ENCODE measurements around the gene USP13. TPM values are rescaled to one million over a fixed set of nuclear protein-coding genes. Genes with fewer than 3 reads are reported as not detected.

The USP13 gene
- total RNA-seq, 3 donors from 2014 or later (not counting 1 experiment from before 2014, with no cell fraction given) = 2.4 to 5.6 (median 3.0) TPM

DNA sequence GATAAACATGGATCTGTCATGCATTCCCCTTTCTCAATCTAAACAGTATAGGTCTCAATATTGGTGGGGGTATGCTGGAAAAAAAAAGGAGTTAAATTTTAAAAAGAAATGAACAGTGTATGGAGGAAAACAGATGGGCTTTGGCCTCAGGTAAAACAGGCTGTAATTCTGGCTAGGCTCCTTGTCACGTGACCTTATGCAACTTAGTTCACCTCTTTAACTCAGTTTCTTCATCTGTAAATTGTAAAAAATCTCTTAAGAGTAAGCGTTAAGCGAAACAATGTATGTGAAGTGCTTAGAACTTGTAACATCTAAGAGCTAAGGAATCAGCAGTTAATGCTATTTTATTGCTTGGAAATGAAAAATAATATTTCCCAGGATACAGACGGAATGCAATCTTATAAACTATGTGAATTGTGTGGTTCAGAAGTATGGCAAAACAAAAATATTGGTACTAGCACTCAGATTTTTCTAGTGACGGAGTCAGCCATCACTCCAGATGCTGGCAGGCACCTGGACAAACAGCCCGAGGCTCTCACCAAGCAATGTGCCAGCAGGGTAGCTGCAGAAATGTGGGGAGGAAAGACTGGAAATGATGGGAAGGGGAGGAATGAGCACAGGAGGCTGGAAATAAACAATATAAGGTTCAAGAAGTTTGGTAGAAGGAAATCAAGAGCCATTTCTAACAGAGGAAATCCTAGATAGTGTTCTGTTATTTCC, 172.8 kb downstream of the USP13 start:
- intact Hi-C loops (cut with micrococcal nuclease) = no loop called here

DNA sequence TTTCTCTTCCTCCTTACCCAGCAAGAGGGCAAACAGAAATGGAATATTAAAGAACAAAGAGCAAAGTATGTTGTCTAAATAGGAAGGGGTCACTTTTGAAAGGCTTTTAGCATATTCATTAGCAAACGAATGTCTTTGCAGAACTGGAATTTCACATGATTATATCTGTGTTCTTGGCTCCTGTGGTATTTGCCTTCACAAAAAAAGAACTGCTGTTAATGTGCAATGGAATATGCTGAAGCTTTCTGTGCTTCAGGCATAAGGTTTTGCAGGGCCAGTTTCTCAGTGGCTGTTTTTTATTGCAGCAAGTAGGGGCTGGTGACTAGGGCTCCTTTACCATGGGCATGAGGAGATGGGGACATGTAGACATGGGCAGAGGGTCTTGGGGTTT, 173.4 kb downstream of the USP13 start:
- Histone ChIP-seq H3K36me3 (ENCODE audit: control insufficient read depth, insufficient read depth, low read length) (no peaks in the 10 kb centered on the region), H3K27ac (ENCODE audit: low read length) (no peak overlapping the region), H3K9me3 (ENCODE audit: control insufficient read depth, insufficient read depth, low read length) (no peaks in the 10 kb centered on the region), H3K27me3 (ENCODE audit: control insufficient read depth, insufficient read depth, low read length) (no peaks in the 10 kb centered on the region), H3K4me1 (ENCODE audit: control insufficient read depth, insufficient read depth, low read length) (no peaks in the 10 kb centered on the region), H3K4me3 (ENCODE audit: low read length) (no peak overlapping the region)
- TF ChIP-seq, protein P1, sequence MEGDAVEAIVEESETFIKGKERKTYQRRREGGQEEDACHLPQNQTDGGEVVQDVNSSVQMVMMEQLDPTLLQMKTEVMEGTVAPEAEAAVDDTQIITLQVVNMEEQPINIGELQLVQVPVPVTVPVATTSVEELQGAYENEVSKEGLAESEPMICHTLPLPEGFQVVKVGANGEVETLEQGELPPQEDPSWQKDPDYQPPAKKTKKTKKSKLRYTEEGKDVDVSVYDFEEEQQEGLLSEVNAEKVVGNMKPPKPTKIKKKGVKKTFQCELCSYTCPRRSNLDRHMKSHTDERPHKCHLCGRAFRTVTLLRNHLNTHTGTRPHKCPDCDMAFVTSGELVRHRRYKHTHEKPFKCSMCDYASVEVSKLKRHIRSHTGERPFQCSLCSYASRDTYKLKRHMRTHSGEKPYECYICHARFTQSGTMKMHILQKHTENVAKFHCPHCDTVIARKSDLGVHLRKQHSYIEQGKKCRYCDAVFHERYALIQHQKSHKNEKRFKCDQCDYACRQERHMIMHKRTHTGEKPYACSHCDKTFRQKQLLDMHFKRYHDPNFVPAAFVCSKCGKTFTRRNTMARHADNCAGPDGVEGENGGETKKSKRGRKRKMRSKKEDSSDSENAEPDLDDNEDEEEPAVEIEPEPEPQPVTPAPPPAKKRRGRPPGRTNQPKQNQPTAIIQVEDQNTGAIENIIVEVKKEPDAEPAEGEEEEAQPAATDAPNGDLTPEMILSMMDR (IDR thresholded peaks at IDR 0.05) = no peak
- intact Hi-C loops (cut with micrococcal nuclease) = no loop called here
- DNase-seq = no peak
- Mint-ChIP-seq H3K27ac (no peak overlapping the region), H3K9me3 (no peaks in the 10 kb centered on the region), H3K27me3 (ENCODE audit: low read depth in 2 of 2) (peaks cover 0 to 33% of the 10 kb centered on the region in 2 donors), H3K36me3 (no peaks in the 10 kb centered on the region), H3K4me1 (no peaks in the 10 kb centered on the region), H3K4me3 (no peak overlapping the region)
- WGBS (ENCODE audit: insufficient coverage) = 40% methylated on average over 1 of the region's 1 CpG
- no peak for ATAC-seq

More for the DNA sequence above, 172.8 kb downstream of the USP13 start:
- TF ChIP-seq, protein P1 (IDR thresholded peaks at IDR 0.05) = no peak
- DNase-seq = no peak
- Histone ChIP-seq H3K27me3 (ENCODE audit: control insufficient read depth, insufficient read depth, low read length) (no peaks in the 10 kb centered on the region), H3K4me3 (ENCODE audit: low read length) (no peak overlapping the region), H3K4me1 (ENCODE audit: control insufficient read depth, insufficient read depth, low read length) (no peaks in the 10 kb centered on the region), H3K27ac (ENCODE audit: low read length) (no peak overlapping the region), H3K9me3 (ENCODE audit: control insufficient read depth, insufficient read depth, low read length) (no peaks in the 10 kb centered on the region), H3K36me3 (ENCODE audit: control insufficient read depth, insufficient read depth, low read length) (no peaks in the 10 kb centered on the region)
- H3K9me3 Mint-ChIP-seq = no peaks in the 10 kb centered on the region
- no peaks in the 10 kb centered on the region for H3K36me3 Mint-ChIP-seq
- WGBS (ENCODE audit: insufficient coverage) = 84% methylated on average over 5 of the region's 6 CpGs
- no peak overlapping the region for H3K4me3 Mint-ChIP-seq
- no peak for ATAC-seq
- no peak overlapping the region for H3K27ac Mint-ChIP-seq
- H3K27me3 Mint-ChIP-seq (ENCODE audit: low read depth in 2 of 2) = peaks cover 0 to 35% of the 10 kb centered on the region in 2 donors
- no peaks in the 10 kb centered on the region for H3K4me1 Mint-ChIP-seq

DNA sequence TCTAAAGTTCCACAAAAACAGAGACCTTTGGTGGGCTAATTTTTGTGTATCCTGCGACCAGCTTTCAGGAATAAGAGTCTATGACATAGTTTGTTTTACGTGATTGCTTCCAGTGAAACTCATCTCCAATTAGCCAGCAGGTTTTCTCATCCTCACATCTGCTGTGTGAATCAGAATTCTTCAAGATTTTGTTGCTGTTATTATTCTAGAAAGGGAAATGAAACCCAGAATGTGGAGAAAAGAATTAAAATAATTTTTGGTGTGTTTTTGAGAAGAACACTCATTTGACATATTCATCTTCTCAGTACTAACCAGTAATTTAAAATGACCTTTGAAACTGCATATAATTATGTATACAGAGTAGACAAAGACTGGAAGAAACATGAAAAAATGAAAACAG, 175.9 kb downstream of the USP13 start:
- 82% methylated on average over 2 of the region's 2 CpGs for WGBS (ENCODE audit: insufficient coverage)
- Histone ChIP-seq H3K4me1 (ENCODE audit: control insufficient read depth, insufficient read depth, low read length) (no peaks in the 10 kb centered on the region), H3K4me3 (ENCODE audit: low read length) (no peak overlapping the region), H3K27ac (ENCODE audit: low read length) (no peak overlapping the region), H3K9me3 (ENCODE audit: control insufficient read depth, insufficient read depth, low read length) (no peaks in the 10 kb centered on the region), H3K27me3 (ENCODE audit: control insufficient read depth, insufficient read depth, low read length) (no peaks in the 10 kb centered on the region), H3K36me3 (ENCODE audit: control insufficient read depth, insufficient read depth, low read length) (no peaks in the 10 kb centered on the region)
- no peak overlapping the region for H3K4me3 Mint-ChIP-seq
- intact Hi-C loops (cut with micrococcal nuclease) = no loop called here
- H3K27ac Mint-ChIP-seq = no peak overlapping the region
- TF ChIP-seq, protein P1 (IDR thresholded peaks at IDR 0.05) = no peak
- ATAC-seq = no peak
- peaks cover 9 to 19% of the 10 kb centered on the region in 2 donors for H3K27me3 Mint-ChIP-seq (ENCODE audit: low read depth in 2 of 2)
- H3K4me1 Mint-ChIP-seq = no peaks in the 10 kb centered on the region
- no peaks in the 10 kb centered on the region for H3K36me3 Mint-ChIP-seq
- H3K9me3 Mint-ChIP-seq = no peaks in the 10 kb centered on the region
- no peak for DNase-seq

DNA sequence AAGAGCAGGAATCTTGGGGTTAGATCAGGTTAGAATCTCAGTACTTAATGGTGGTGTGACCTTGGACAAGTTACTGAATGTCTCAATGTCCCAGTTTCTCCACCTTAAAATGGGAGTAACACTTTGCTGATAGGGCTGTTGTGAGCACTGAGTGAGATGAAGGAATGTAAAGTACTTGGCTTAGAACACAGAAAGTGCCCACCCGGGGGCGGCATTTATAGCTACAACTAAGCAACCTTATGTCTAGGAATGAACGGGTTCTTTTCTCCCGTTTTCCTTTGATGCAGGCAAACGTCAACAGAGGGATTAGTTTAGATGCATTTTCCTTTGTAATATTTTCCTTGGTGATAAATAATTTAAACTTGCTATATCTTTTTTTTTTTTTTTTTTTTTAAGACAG, 176.6 kb downstream of the USP13 start:
- H3K27ac ChIP-seq (ENCODE audit: low read length) = no peak overlapping the region
- Mint-ChIP-seq H3K9me3 (no peaks in the 10 kb centered on the region), H3K4me3 (no peak overlapping the region), H3K27ac (no peak overlapping the region), H3K4me1 (no peaks in the 10 kb centered on the region), H3K27me3 (ENCODE audit: low read depth in 2 of 2) (peaks cover 9 to 24% of the 10 kb centered on the region in 2 donors), H3K36me3 (no peaks in the 10 kb centered on the region)
- 87% methylated on average over 3 of the region's 5 CpGs for whole genome bisulfite sequencing (ENCODE audit: insufficient coverage)
- H3K27me3 ChIP-seq (ENCODE audit: control insufficient read depth, insufficient read depth, low read length) = no peaks in the 10 kb centered on the region
- H3K4me1 ChIP-seq (ENCODE audit: control insufficient read depth, insufficient read depth, low read length) = no peaks in the 10 kb centered on the region
- no peak for DNase-seq
- no peaks in the 10 kb centered on the region for H3K36me3 ChIP-seq (ENCODE audit: control insufficient read depth, insufficient read depth, low read length)
- no peaks in the 10 kb centered on the region for H3K9me3 ChIP-seq (ENCODE audit: control insufficient read depth, insufficient read depth, low read length)
- intact Hi-C loops (cut with micrococcal nuclease) = no loop called here
- TF ChIP-seq, protein P1 (IDR thresholded peaks at IDR 0.05) = no peak
- ATAC-seq = no peak
- H3K4me3 ChIP-seq (ENCODE audit: low read length) = no peak overlapping the region
